HG03457 (cell line): ENCODE measurements around the gene OSBPL6.
"Not testable (repeated sequence)": the region's sequence is repeated elsewhere in the genome, so short reads cannot be mapped to it uniquely, and the experiment has no call there.

ENCODE experiments used
- ATAC-seq: cut with Tn5 transposase; IDR thresholded peaks from one replicate; pipeline ENCODE4 v1.9.1; 2021; ENCODE audit warnings: moderate number of reproducible peaks; ENCODE audit not compliant: unreplicated experiment

OSBPL6 gene

DNA sequence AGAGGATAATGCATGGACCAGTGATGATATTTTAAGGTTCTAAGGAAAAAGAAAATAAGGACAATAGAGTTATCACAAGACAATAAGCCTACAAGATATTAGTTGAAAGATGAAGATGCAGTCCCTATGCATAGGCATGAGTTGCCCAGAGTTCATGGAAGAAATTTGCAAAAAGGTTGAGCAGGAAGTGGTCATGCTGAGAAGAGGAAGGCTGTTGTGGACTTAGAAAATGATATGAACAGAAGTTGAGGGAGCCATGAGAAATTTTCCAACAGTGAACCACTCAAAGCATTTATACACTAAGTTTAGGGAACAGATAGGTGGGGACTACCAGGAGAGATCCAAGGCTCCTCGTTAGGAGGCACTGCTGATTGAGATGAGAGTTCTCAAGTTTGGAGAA lies 3.5 kb downstream of the OSBPL6 start:
- ATAC-seq, result no peak

DNA sequence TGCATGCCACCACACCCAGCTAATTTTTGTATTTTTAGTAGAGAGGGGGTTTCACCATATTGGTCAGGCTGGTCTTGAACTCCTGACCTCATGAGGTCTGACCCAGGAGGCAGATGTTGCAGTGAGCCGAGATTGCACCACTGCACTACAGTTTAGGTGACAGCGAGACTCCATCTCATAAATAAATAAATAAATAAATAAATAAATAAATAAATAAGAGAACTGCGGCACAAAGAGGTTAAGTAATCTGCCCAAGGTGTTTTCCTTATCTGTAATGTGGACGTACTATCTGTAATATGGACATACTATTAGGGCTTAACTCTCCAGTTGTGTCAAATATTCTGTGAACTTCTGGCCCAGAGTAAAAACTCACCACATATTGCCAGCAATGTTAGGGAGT lies 4.1 kb downstream of the OSBPL6 start:
- ATAC-seq, result not testable (repeated sequence)

DNA sequence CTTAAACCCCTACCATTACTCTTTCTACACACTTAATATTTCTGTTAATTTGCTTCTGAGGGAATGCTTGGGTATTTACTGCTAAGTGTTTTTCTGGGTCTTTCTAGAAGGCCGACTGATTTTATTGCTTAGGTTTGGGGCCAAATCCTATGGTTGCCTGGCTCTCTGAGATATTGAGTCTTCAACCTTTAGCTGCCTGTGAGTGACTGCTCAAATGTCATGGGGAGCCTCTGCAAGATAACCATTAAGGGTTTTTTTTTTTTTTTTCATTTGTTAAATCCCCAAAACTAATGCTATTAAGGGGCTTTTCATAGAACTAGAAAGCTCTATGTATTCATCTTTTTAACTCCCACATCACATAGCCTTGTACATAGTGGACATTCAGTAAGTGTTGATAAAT lies 5.0 kb downstream of the OSBPL6 start:
- ATAC-seq, result no peak

DNA sequence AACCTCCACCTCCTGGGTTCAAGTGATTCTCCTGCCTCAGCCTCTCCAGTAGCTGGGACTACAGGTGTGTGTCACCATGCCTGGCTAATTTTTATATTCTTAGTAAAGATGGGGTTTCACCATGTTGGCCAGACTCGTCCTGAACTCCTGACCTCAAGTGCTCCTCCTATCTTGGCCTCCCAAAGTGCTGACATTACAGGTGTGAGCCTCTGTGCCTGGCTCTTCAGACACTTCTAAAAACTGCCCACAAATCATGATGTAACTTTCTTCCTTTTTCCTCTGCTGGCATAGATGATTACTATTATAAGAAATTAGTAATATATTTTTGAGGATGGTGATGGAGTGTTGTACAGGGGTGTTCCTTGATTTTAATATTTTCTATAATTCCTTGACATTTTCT lies 6.0 kb downstream of the OSBPL6 start:
- ATAC-seq, result no peak

DNA sequence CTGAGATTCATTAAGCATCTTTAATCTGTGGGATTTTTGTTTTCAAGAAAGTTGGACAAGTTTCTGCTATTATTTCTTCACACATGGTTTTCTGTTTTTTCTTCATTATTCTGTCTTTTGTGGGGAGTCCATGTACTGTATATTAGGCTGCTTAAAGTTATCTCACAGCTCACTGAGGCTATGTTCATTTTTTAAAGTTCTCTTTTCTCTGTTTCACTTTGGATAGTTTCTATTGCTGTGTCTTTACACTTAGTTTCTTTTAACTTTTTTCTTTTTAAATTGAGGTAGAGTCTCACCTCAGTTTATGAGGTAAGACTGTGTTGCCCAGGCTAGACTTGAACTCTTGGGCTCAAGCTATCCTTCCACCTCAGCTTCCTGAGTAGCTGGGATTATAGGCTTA lies 8.6 kb downstream of the OSBPL6 start:
- no peak for ATAC-seq

DNA sequence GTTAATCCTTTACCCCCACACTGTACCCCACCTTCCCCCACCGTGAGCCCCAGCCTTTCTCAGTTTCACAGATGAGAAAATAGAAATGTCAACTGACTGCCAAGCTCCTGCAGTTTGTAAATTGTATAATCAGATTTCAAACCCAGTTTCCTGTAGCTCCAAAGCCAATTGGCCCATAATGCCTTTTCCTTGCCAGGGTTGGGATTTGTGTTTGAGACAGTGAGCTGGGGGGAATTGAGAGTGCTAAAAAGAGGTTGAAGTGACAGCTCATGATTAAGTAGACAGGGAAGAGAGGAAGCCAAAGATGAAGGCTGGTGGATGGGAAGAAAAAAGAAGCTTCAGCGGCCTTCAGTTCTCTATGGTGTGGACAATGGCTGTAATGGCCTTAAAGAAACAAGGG lies 10.7 kb downstream of the OSBPL6 start:
- ATAC-seq, result no peak

DNA sequence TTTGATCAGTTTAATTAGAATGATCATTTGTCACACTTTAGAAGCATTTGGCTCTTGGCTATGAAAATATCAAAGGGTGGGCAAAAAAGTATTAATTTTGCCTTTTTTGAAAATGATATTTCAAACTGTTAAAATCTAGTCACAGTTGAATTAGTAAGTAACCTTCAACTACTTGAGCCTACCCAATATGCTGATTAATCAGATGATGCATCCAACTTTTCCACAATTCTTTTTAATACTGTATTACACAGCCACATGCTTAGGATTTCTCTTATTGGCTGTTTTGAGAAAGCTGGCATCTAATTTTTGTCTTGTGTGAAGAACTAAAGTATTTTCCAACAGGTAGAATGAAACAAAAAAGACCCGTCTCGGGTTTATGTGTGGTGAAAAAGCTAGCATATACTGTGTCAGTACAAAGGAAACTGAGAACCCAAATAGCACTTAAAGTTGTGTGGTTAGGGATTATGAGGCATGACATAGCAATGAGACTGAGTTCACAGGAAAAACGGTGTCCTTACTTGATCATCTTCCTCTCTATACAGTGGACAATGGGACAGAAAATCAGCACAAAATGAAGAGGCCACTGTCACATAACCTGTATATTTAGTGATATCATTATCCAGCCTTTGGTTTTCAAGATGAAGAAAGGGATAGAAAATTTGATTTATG lies 11.7 kb downstream of the OSBPL6 start:
- ATAC-seq, result no peak

DNA sequence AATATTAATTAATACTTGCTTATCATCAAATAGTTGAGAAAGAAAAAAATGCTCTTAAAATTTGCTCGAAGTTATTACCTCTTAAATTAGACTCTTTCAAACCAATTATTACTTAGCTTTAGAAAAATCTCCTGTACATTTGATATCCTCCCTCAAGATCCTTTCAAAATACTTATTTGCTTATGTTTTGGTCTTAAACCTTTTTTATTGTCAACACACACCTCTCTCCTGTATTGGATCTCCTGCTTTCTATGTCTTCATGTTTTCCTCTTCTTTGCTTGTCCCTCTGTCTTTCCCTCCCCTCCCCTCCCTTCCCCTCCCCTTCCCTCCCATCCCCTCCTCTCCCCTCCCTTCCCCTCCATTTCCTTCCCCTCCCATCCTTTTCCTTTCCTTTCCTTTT lies 14.0 kb downstream of the OSBPL6 start:
- no peak for ATAC-seq

DNA sequence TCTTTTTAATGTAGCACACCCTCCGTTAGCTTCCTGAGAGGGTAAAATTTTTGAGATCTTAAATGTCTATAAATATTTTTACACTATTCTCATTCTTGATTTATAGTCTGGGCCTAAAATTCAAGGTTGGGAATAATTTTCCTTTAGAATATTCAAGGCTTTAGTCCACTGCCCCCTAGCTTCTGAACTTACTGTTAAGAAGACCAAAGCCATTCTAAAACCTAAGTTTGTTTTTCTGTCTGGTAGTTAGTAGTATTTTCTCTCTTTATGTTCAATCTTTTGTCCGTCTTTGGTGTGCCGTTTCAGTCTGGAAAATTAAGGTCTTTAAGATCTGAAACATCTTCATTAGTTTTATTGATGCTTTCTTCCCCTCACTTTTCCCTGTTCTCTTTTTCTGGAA lies 14.5 kb downstream of the OSBPL6 start:
- ATAC-seq, result no peak

DNA sequence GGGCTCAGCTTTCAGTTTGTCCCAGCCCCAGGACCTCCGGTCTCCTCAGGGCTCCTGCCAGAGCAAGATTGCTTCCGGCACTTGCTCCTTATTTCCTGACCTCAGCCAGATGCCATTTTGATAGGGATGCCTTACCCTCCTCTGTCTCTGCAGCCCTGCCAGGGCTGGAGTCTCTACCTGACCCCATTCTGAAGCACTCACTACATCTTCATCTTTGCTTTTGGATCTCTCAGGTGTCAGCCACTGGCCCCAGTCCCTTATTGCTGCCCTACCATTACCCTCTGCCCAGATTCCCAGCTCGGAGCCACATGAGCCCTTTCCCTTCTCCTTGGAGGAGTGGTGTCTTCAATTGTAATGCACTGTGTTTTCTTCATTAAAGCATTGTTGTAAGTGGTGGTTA lies 17.1 kb downstream of the OSBPL6 start:
- ATAC-seq, result no peak

DNA sequence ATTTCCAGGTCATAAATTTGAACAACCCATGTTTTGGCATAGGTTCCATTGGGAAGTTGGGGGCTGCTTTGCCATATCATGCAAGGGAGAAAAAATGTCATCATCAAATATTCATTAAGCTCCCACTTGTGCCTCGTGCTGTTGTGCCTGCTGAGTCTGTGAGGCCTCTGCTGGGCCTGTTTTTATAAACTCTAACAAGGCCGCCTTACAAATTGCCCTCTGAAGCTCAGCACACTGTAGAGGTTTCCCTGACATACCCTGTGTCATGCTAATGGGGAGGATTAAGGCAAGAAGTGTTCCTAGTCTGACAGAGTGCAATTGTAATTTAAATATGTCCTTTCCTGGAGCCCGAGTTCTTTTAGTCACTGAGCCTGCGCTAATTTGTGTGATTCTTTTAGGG lies 17.6 kb downstream of the OSBPL6 start:
- no peak for ATAC-seq

DNA sequence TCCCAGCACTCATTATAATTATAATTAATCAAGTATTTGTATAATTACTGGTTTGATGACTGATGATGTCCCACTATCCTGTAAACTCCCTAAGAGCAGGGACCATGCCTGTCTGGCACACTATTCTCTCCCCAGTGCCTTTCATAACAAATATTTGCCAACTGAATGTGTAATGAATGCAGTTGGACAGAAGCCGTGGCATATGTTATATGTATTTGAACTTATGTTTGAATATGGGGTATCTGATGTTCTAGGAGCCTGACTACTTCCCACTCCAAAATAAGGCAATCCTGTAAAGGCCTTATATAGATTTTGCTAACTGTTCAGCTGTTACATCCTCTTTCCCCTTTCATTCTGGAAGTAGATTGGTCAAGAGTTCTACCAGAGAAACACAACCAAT lies 19.7 kb downstream of the OSBPL6 start:
- ATAC-seq, result no peak

DNA sequence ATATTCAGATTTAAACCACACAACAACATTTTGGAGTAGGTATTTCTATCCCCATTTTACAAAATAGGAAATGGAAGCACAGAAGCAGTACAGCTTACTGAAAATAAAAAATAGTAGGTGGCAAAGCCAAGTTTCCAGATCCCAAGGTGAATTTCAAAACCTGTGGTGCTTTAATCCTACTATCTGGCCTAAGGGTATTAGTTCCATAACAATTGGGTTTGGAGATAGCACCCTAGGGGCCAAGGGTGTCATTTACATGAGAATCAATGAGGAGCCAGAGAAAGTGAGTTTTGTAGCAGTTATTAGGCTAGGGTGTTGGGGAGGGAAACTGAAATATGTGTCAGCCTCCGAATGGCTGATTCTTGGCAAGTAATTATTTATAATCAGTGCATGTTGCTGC lies 24.9 kb downstream of the OSBPL6 start:
- ATAC-seq, result no peak

DNA sequence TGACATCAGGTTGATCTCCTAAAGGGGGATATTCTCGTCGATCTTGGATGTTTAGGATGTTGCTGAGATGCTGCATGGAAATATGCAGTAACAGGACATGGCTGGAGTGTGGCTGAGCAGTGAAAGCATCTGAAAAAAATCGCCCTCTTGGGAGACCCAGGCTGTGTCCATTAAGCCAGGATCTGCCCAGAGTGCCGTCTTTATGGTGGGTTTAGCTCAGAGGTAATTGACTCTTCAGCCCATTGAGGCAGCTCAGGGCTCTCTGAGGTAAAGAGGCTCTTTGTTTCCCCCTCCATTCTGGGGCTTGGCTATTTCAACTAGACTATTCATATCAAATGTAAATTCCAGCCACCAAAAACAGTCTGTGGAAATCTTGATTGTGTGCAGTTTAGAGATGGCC lies 26.5 kb downstream of the OSBPL6 start:
- ATAC-seq, result no peak

DNA sequence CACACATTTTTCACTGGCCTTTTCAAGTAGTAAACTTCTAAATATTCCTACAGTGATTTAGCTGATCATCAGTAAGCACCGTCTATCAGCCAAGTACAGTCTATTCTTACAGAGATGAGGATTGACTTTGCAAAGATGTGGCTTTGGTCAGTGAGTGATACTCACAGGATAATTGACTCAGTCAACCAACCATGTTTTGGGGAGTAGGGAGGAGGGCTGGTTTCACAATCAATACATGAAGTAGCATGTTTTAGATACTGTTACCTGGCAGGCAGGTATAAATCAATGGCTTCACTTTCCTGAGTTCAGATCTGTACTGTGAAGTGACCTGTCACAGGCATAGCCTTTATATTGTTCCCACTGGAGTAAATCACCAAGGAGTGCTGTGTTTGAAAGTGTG lies 27.2 kb downstream of the OSBPL6 start:
- ATAC-seq, result no peak

DNA sequence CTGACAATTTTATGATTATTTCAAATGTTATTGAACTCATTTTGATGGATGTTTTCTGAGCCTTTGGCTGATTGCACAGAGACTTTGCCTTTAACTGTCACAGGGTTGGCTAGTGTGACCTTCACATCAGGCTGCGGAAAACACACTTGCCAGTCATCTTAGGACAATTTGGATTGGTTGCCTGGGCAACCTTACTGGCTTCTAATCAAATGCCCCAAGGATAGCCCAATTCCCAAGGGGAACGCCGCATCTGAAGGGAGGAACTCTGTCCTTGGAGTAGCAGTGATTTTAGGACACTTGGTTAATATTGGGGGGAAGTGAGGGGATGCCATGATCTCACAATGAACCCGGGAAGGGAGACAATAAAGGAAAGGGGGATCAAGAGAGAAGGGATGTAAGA lies 29.5 kb downstream of the OSBPL6 start:
- no peak for ATAC-seq

DNA sequence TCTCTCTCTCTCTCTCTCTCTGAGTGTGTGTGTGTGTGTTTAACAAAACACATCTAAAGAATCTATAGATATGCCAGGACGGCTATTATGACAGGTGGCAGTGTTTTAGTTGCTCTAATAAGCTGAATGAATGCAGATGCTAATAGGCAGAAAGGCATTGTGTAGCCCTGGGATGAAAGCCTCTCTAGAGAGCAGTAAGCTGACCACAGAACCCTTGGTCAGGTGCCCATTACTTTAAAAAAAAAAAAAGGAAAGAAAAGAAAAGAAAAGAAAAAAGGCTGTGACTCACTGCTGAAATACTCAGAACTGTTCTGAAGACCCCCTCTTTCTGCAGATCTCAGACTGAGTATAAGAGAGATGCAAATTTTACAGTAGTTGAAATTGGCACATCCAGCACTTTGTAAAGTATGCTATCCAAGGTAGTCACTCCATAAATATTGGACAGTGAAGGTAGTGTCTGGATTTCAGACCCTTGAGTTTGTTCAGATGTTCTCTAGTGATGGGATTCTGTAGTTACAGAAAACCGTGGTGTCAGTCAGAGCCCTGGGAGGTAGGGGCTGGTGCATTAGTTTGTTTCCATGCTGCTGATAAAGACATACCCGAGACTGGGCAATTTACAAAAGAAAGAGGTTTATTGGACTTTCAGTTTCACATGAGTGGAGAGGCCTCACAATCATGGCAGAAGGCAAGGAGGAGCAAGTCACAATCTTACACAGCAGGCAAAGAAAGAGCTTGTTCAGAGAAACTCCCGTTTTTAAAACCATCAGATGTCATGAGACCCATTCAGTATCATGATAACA lies 30.9 kb downstream of the OSBPL6 start:
- ATAC-seq, result no peak

DNA sequence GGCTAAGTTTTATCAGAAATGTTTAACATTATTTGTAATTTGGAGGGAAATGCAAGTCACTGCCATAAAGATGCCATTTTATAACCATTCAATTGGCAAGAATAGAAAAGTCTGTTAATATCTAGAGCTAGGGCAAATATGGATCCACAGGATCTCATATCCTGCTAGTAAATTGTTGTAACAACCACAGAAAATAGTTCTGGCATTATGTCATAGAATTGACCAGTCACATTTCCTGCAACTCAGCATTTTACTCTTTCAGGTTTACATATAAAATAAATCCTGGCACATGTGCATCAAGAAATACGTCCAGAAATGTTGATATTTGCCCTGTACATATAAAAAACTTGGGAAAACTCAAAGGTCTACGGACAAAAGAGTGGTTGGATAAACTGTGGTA lies 32.9 kb downstream of the OSBPL6 start:
- ATAC-seq, result no peak

DNA sequence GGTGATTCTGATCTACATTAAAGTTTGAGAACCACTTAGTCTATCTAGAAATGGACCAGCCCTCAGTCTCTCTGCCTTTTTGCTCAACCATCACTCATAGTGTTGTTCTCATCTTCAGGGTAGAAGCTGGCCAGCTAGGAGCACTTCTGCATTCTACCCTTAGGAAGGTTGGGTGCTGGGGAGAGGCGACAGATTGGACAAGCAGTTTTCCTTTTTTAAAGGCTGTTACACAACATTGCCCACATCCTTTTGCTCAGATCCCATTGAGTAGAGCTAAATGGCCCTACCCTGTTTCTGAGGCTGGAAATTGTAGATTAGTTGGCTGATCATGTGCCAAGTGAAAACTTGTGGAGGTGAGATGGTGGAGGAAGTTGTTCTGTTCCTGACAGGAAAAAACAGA lies 35.6 kb downstream of the OSBPL6 start:
- ATAC-seq, result no peak

DNA sequence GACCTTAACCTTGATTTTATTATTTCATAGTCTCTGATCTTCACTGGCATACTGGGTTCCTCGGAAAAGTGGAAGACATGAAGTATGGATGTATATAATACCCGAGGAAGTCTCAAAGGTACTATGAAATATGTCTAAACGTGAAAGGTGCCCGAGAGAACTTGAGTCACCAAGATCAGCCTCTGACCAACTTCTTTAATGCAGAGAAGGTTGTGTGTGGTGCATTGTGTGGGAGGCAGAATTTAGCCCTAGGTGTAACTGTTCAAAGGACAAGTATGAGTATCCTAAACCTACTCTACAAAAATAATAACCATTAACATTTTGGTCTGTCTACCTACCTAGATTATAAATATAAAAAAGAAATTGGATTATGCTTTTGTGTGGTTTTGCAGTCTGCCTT lies 36.1 kb downstream of the OSBPL6 start:
- ATAC-seq, result no peak

DNA sequence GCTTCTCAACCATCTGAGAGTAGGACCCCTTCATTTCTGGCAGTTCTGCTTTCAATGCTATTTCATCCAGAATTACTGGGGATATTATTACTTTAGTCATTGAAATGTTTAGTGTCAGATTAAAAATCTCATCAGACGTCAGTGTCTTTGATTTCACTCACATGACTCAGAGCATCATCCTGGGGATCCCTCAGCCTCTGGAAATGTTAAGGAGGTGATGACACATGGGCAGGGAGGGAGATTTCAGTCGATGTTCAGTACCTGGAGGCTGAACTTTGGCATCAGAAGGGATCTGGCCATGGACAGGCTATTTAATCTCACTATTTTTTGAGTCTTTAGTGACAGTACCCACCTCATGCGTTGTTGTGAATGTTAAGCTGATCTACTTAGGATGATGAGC lies 39.1 kb downstream of the OSBPL6 start:
- no peak for ATAC-seq

DNA sequence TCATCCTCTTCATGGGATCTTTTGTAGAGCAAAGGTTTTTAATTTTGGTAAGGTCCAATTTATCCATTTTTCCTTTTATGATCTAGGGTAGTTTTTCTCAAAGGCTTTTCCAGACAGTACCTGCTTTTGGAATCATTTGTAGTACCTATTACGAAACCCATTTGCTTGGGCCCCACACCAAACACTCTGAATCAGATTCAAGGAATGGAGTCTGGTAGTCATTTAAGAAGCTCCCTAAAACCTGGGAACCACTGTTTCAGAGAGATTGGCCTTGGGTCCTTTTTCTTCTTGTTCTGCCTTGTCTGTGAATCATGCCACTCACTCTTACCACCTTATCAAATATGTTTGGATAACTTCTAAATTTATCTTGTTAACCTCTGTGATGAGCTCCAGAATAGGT lies 40.3 kb downstream of the OSBPL6 start:
- ATAC-seq, result no peak
